ENCODE measurements around the gene CHST6. TPM values are rescaled to one million over a fixed set of nuclear protein-coding genes. Genes with fewer than 3 reads are reported as not detected.

Gene CHST6
- total and polyA plus RNA-seq, 2 donors from 2014 or later, result 0.04 to 0.79 TPM

DNA sequence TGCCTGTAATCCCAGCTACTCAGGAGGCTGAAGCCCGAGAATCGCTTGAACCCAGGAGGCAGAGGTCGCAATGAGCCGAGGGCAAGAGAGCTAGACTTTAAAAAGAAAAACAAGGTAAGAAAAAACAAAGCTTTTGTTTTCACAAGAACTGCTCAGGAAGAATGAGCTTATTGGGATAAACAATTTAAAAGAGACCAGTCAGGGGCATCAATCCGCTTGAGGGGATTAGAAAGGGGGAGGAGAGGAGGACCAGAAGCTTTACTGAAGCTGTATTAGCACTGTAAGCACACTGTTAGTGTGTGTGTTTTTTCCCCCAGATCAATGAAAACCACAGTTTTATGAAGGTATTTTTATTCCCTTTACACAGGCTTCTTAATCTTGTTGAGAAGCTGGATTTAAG is 39.6 kb downstream of the CHST6 start:
- H3K27me3 ChIP-seq (ENCODE audit: control insufficient read depth, insufficient read depth, low read length), result no peaks in the 10 kb centered on the region
- intact Hi-C loops (cut with DNase I), result no loop called here
- H3K4me3 ChIP-seq (ENCODE audit: low read length in 3 of 3), result no peak overlapping the region
- H3K36me3 ChIP-seq (ENCODE audit: control insufficient read depth in 2 of 3, insufficient read depth in 3 of 3, low read length in 3 of 3), result peaks cover 0 to 4% (median 0%) of the 10 kb centered on the region in 3 donors
- peaks cover 0 to 3% (median 0%) of the 10 kb centered on the region in 3 donors for H3K4me1 ChIP-seq (ENCODE audit: control insufficient read depth in 2 of 3, insufficient read depth in 2 of 3, low read depth in 1 of 3, low read length in 3 of 3)
- no peaks in the 10 kb centered on the region for H3K9me3 ChIP-seq (ENCODE audit: control insufficient read depth in 2 of 3, insufficient read depth in 1 of 3, low read length in 3 of 3)
- peak in 1 of 5 donors; percentile 25 for DNase-seq
- H3K9ac ChIP-seq (ENCODE audit: low read length in 3 of 3), result no peak overlapping the region
- TF ChIP-seq, protein P1, sequence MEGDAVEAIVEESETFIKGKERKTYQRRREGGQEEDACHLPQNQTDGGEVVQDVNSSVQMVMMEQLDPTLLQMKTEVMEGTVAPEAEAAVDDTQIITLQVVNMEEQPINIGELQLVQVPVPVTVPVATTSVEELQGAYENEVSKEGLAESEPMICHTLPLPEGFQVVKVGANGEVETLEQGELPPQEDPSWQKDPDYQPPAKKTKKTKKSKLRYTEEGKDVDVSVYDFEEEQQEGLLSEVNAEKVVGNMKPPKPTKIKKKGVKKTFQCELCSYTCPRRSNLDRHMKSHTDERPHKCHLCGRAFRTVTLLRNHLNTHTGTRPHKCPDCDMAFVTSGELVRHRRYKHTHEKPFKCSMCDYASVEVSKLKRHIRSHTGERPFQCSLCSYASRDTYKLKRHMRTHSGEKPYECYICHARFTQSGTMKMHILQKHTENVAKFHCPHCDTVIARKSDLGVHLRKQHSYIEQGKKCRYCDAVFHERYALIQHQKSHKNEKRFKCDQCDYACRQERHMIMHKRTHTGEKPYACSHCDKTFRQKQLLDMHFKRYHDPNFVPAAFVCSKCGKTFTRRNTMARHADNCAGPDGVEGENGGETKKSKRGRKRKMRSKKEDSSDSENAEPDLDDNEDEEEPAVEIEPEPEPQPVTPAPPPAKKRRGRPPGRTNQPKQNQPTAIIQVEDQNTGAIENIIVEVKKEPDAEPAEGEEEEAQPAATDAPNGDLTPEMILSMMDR (IDR thresholded peaks at IDR 0.05; ENCODE audit: borderline replicate concordance, extremely low read depth, insufficient read depth), result no peak
- FAIRE-seq, result no peak
- H3K27ac ChIP-seq (ENCODE audit: low read depth in 2 of 2, low read length in 2 of 2), result no peak overlapping the region

DNA sequence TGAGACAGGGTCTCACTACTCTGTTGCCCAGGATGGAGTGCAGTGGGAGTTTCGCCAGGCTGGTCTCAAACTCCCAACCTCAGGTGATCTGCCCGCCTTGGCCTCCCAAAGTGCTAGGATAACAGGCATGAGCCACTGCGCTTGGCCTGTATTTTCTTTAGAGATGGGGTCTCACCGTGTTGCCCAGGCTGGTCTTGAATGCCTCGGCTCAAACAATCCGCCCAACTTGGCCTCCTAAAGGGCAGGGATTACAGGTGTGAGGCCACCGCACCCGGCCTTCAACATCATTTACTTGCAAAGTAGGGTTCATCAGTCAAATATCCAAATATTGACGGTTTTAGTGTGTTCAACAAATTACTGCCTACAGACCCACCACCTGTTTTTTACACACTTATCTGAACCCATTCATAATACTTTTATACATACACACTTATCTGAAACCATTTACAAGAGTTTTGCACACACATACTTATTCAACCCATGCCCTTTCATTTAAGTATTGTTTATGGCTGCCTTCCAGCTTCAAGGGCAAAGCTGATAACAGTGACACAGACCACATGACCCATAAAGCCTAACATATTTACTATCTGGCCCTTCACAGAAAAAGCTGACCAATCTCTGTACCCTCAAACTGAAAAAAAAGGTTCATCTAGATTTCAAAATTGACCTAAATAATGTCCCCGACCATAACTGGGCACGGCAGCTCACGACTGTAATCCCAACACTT is 42.6 kb downstream of the CHST6 start:
- Histone ChIP-seq H3K27ac (ENCODE audit: low read depth in 2 of 2, low read length in 2 of 2) (no peak overlapping the region), H3K9me3 (ENCODE audit: control insufficient read depth in 2 of 3, insufficient read depth in 1 of 3, low read length in 3 of 3) (no peaks in the 10 kb centered on the region), H3K27me3 (ENCODE audit: control insufficient read depth, insufficient read depth, low read length) (no peaks in the 10 kb centered on the region), H3K4me1 (ENCODE audit: control insufficient read depth in 2 of 3, insufficient read depth in 2 of 3, low read depth in 1 of 3, low read length in 3 of 3) (peaks cover 0 to 3% (median 0%) of the 10 kb centered on the region in 3 donors), H3K9ac (ENCODE audit: low read length in 3 of 3) (no peak overlapping the region), H3K36me3 (ENCODE audit: control insufficient read depth in 2 of 3, insufficient read depth in 3 of 3, low read length in 3 of 3) (peaks cover 0 to 8% (median 0%) of the 10 kb centered on the region in 3 donors), H3K4me3 (ENCODE audit: low read length in 3 of 3) (no peak overlapping the region)
- no peak for FAIRE-seq
- peak in 1 of 5 donors; percentile 11 for DNase-seq
- intact Hi-C loops (cut with DNase I), result no loop called here
- TF ChIP-seq, protein P1 (IDR thresholded peaks at IDR 0.05; ENCODE audit: borderline replicate concordance, extremely low read depth, insufficient read depth), result no peak

DNA sequence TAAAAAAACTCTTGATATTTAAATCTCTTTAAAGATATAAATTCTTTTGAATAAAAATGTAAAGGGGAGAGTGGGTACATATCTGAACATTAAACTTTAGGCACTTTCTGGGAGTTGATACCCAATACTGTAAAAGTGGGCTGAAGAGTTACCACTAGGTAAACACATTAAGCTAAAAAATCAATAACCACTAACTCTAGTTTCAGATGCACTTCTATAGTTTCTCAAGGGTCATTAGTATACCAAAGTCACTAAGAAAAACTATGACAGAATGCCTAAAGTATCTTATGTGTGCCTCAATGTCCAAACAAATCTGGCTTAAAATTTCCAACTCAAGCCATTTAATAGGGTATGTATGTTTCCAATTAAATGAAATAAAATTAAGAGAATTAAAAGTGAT is 48.8 kb downstream of the CHST6 start:
- no peak for FAIRE-seq
- H3K27me3 ChIP-seq (ENCODE audit: control insufficient read depth, insufficient read depth, low read length), result no peaks in the 10 kb centered on the region
- H3K36me3 ChIP-seq (ENCODE audit: control insufficient read depth in 2 of 3, insufficient read depth in 3 of 3, low read length in 3 of 3), result peaks cover 0 to 7% (median 6%) of the 10 kb centered on the region in 3 donors
- H3K27ac ChIP-seq (ENCODE audit: low read depth in 2 of 2, low read length in 2 of 2), result no peak overlapping the region
- DNase-seq, result no peak
- H3K9me3 ChIP-seq (ENCODE audit: control insufficient read depth in 2 of 3, insufficient read depth in 1 of 3, low read length in 3 of 3), result no peaks in the 10 kb centered on the region
- intact Hi-C loops (cut with DNase I), result no loop called here
- H3K9ac ChIP-seq (ENCODE audit: low read length in 3 of 3), result no peak overlapping the region
- TF ChIP-seq, protein P1 (IDR thresholded peaks at IDR 0.05; ENCODE audit: borderline replicate concordance, extremely low read depth, insufficient read depth), result no peak
- no peaks in the 10 kb centered on the region for H3K4me1 ChIP-seq (ENCODE audit: control insufficient read depth in 2 of 3, insufficient read depth in 2 of 3, low read depth in 1 of 3, low read length in 3 of 3)
- no peak overlapping the region for H3K4me3 ChIP-seq (ENCODE audit: low read length in 3 of 3)
